ENCODE data around the gene SLC26A1. TPM values are rescaled to one million over a fixed set of nuclear protein-coding genes. Genes with fewer than 3 reads are reported as not detected.

The SLC26A1 gene
- total RNA-seq, 1 experiment from 2014 or later: 0.09 TPM

- H2AFZ ChIP-seq (ENCODE audit: low read length): no peak overlapping the region
- no peak overlapping the region for H2BK5ac ChIP-seq (ENCODE audit: insufficient read length, low read length)
- Mint-ChIP-seq H3K4me1 (peaks cover 0 to 2% of the 10 kb centered on the region in 2 experiments; a peak in 1 of 4 replicates), H3K9me3 (no peaks in the 10 kb centered on the region), H3K27ac (no peak overlapping the region), H3K4me3 (peak overlapping the region in 1 of 2 experiments; percentile 62; a peak in 3 of 5 replicates), H3K27me3 (ENCODE audit: low read depth) (peaks cover 5% of the 10 kb centered on the region), H3K36me3 (ENCODE audit: insufficient read depth in 1 of 3, low read depth in 3 of 3) (no peaks in the 10 kb centered on the region)
- H3K14ac ChIP-seq (ENCODE audit: insufficient read depth, low read length): no peak overlapping the region; the same call in 1 of the 2 replicates
- H3K9me3 ChIP-seq (ENCODE audit: control insufficient read depth, low read depth, low read length): no peaks in the 10 kb centered on the region
- no peak overlapping the region for H3K23ac ChIP-seq (ENCODE audit: insufficient read length, low read depth, low read length)
- H3K56ac ChIP-seq (ENCODE audit: insufficient read length, low read depth, low read length): no peak overlapping the region
- no peak overlapping the region for H3K9ac ChIP-seq (ENCODE audit: extremely low read depth, insufficient read length, low read length)
- H3K79me1 ChIP-seq (ENCODE audit: insufficient read depth, low read depth, low read length, poor library complexity, severe bottlenecking): no peaks in the 10 kb centered on the region
- H3K18ac ChIP-seq (ENCODE audit: insufficient read length, low read depth, low read length): no peak overlapping the region
- no peak overlapping the region for H3K27ac ChIP-seq (ENCODE audit: insufficient read length, low read depth, low read length)
- no peak overlapping the region for H3T11ph ChIP-seq (ENCODE audit: low read length)
- H2BK120ac ChIP-seq (ENCODE audit: low read depth, low read length, poor library complexity, severe bottlenecking): no peak overlapping the region
- H2AK5ac ChIP-seq (ENCODE audit: insufficient read length, low read length): no peak overlapping the region
- H3K79me2 ChIP-seq (ENCODE audit: insufficient read depth, low read length): no peaks in the 10 kb centered on the region
- no peaks in the 10 kb centered on the region for H3K4me1 ChIP-seq (ENCODE audit: insufficient read depth, low read length)
- H2BK20ac ChIP-seq (ENCODE audit: low read depth, low read length, poor library complexity, severe bottlenecking): no peak overlapping the region
- peaks cover 3% of the 10 kb centered on the region; the same call in 1 of the 2 replicates for H3K27me3 ChIP-seq (ENCODE audit: insufficient read depth, low read length)
- no peaks in the 10 kb centered on the region for H4K20me1 ChIP-seq (ENCODE audit: control insufficient read depth, insufficient read depth, insufficient read length)
- no peak overlapping the region for H4K91ac ChIP-seq (ENCODE audit: insufficient read length, low read depth, low read length)
- no peak overlapping the region for H4K5ac ChIP-seq (ENCODE audit: insufficient read length, low read depth, low read length)
- no peaks in the 10 kb centered on the region for H3K23me2 ChIP-seq (ENCODE audit: insufficient read length, low read depth, low read length, poor library complexity, severe bottlenecking)
- no peak overlapping the region for H3K4ac ChIP-seq (ENCODE audit: low read depth, low read length)
- WGBS (ENCODE audit: extremely low coverage, insufficient read length, low lambda C conversion rate): no CpG with 5 or more reads among the region's 76 CpGs
- no peak overlapping the region for H4K8ac ChIP-seq (replicated peaks; ENCODE audit: insufficient read length, low read depth, low read length)
- peak overlapping the region; percentile 17 for H3K4me2 ChIP-seq (ENCODE audit: insufficient read depth, insufficient read length, low read length)
- H2BK12ac ChIP-seq (ENCODE audit: insufficient read length, low read depth, low read length): no peak overlapping the region
- H2BK15ac ChIP-seq (ENCODE audit: low read depth, low read length): no peak overlapping the region
- no peak for DNase-seq
- TF ChIP-seq CTCF (conservative IDR thresholded peaks at IDR 0.05): no peak
Observed at GRCh38 chr4:967113-968104, 25.8 kb downstream of the SLC26A1 start.

Data from H9 (cell line).